ENCODE measurements around the gene PCAT6.
A peak's percentile ranks its signal among the peaks of the same experiment; 100 is the strongest.
"Not testable (repeated sequence)": the region's sequence is repeated elsewhere in the genome, so short reads cannot be mapped to it uniquely, and the experiment has no call there.

Gene PCAT6

GRCh38 chr1:202807926-202808757 lies 2.6 kb upstream of the PCAT6 start, which contains the start of gene KDM5B:
Gene KDM5B, minus strand, starts transcription at chr1:202808421. Its CDS starts 116 bp downstream, at chr1:202808305.
- DNase-seq = peak; percentile 68 to 74

GRCh38 chr1:202809597-202810159 lies 1.1 kb upstream of the PCAT6 start:
- no peak for DNase-seq

- DNase-seq = no peak
Measured at GRCh38 chr1:202810193-202810614, 550 bp upstream of the PCAT6 start.

- peak in 1 of 2 experiments; percentile 11 for DNase-seq
Measured at GRCh38 chr1:202811296-202812175, 782 bp downstream of the PCAT6 start.

- no peak for DNase-seq
Measured at GRCh38 chr1:202812176-202813026, 1.6 kb downstream of the PCAT6 start.

- DNase-seq = no peak
Measured at GRCh38 chr1:202815120-202815519, 4.4 kb downstream of the PCAT6 start.

GRCh38 chr1:202818819-202819218 lies 8.1 kb downstream of the PCAT6 start:
- DNase-seq = no peak

- DNase-seq = no peak
Measured at GRCh38 chr1:202821467-202821866, 10.7 kb downstream of the PCAT6 start.

- no peak for DNase-seq
Measured at GRCh38 chr1:202825748-202826147, 15.0 kb downstream of the PCAT6 start.

GRCh38 chr1:202829223-202829622 lies 18.5 kb downstream of the PCAT6 start:
- not testable (repeated sequence) for DNase-seq

GRCh38 chr1:202831906-202832305 lies 21.2 kb downstream of the PCAT6 start:
- DNase-seq = no peak

- DNase-seq = peak in 1 of 2 experiments; percentile 18
Measured at GRCh38 chr1:202834771-202835547, 24.2 kb downstream of the PCAT6 start.

- DNase-seq = no peak
Measured at GRCh38 chr1:202835548-202836072, 24.9 kb downstream of the PCAT6 start.

- no peak for DNase-seq
Measured at GRCh38 chr1:202836623-202837403, 26.1 kb downstream of the PCAT6 start.

- DNase-seq = no peak
Measured at GRCh38 chr1:202837746-202838262, 27.1 kb downstream of the PCAT6 start.

- no peak for DNase-seq
Measured at GRCh38 chr1:202843081-202843480, 32.3 kb downstream of the PCAT6 start.

- DNase-seq = no peak
Measured at GRCh38 chr1:202844259-202844658, 33.5 kb downstream of the PCAT6 start.

GRCh38 chr1:202844935-202845334 lies 34.2 kb downstream of the PCAT6 start:
- DNase-seq = no peak

- DNase-seq = no peak
Measured at GRCh38 chr1:202848191-202848542, 37.4 kb downstream of the PCAT6 start.

Data from activated CD4-positive, alpha-beta T cell treated with anti-CD3 and anti-CD28 coated beads, Interleukin-2, amount 50 U/mL, for 4 hours (primary cell).